Stimulated activated effector memory CD8-positive, alpha-beta T cell treated with anti-CD3 and anti-CD28 coated beads, Interleukin-12 subunit alpha, Interleukin-12 subunit beta, amount 100 ng/mL, for 72 hours (primary cell): ENCODE measurements around the gene EXT2.

Experiments
- ATAC-seq: fragments of 150-1000 bp; cut with Tn5 transposase; 2 replicates; pipeline ENCODE4 v1.10.0; 2021
- DNase-seq, 2 donors: peaks; one replicate each; pipeline ENCODE4 v3.0.0; 2021 to 2022; ENCODE audit warnings: low spot score in 2 of 2
- H3K27ac Mint-ChIP-seq: one replicate; pipeline ENCODE4 v1.8.0; 2022; ENCODE audit warnings: mild to moderate bottlenecking, mixed read lengths
- H3K36me3 Mint-ChIP-seq: one replicate; pipeline ENCODE4 v1.8.0; 2022; ENCODE audit warnings: mild to moderate bottlenecking, mixed read lengths
- H3K4me1 Mint-ChIP-seq: one replicate; pipeline ENCODE4 v1.8.0; 2022; ENCODE audit warnings: mixed read lengths
- H3K4me3 Mint-ChIP-seq: one replicate; pipeline ENCODE4 v1.8.0; 2022; ENCODE audit warnings: mild to moderate bottlenecking, mixed read lengths
- H3K9me3 Mint-ChIP-seq: one replicate; pipeline ENCODE4 v1.8.0; 2022; ENCODE audit warnings: mixed read lengths

EXT2 gene

DNA sequence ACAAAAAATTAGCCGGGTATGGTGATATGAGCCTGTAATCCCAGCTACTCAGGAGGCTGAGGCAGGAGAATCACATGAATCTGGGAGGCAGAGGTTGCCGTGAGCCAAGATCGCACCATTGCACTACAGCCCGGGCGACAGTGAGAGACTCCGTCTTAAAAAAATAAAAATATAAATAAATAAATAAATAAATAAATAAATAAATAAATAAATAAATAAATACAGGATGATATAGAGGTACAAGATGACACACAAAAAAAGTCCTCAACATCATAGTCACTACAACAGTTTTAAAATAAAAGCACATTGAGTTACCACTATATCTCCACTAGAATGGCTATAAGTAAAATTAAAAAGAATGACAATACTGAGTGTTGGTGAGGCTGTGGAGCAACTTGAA is 116.7 kb downstream of the EXT2 start:
- H3K4me1 Mint-ChIP-seq: peaks cover 6% of the 10 kb centered on the region
- H3K4me3 Mint-ChIP-seq: no peak overlapping the region
- DNase-seq (no peak), ATAC-seq (no peak)
- H3K9me3 Mint-ChIP-seq: peaks cover 8% of the 10 kb centered on the region
- no peak overlapping the region for H3K27ac Mint-ChIP-seq
- peaks cover 10% of the 10 kb centered on the region for H3K36me3 Mint-ChIP-seq

DNA sequence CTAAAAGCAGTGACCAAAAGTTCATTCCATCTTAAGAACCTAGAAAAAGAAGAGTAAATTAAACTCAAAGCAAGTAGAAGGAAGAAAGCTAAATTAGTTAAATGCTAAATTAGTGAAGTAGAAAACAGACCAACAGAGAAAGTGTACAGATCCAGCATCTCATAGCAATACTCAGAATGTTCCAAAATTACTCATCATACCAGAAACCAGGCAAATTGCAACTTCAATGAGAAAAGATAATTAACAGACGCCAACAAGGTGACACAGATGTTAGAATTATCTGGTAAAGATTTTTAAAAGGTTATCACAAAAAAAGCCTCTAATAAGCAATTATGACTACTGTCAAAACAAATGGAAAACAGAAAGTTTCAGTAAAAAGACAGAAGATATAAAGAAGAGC is 117.7 kb downstream of the EXT2 start:
- Mint-ChIP-seq H3K9me3 (peaks cover 8% of the 10 kb centered on the region), H3K36me3 (peaks cover 10% of the 10 kb centered on the region), H3K27ac (no peak overlapping the region), H3K4me3 (no peak overlapping the region), H3K4me1 (peaks cover 6% of the 10 kb centered on the region)
- ATAC-seq: peak; percentile 40
- no peak for DNase-seq

DNA sequence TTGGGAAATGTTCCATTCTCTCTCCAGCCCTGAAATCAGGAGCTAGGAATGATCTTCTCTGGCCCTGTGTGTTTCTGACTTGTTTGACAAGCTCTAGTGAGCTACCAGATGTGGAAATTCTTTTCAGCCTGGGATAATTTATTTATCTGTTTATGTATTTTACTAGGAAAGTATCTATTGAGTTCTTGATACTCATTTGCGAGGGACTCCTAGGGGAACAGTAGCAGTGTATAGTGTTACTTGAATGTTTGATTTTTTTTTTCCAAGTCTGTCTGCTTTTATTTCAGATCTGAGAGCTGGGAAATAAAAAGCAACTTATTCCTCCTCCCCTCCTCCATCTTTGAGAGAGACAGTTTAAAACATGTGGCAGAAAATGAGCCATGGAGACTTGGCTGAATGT is 122.0 kb downstream of the EXT2 start:
- peaks cover 5% of the 10 kb centered on the region for H3K36me3 Mint-ChIP-seq
- H3K4me1 Mint-ChIP-seq: peaks cover 8% of the 10 kb centered on the region
- no peak for ATAC-seq
- H3K27ac Mint-ChIP-seq: no peak overlapping the region
- no peaks in the 10 kb centered on the region for H3K9me3 Mint-ChIP-seq
- no peak for DNase-seq
- no peak overlapping the region for H3K4me3 Mint-ChIP-seq

DNA sequence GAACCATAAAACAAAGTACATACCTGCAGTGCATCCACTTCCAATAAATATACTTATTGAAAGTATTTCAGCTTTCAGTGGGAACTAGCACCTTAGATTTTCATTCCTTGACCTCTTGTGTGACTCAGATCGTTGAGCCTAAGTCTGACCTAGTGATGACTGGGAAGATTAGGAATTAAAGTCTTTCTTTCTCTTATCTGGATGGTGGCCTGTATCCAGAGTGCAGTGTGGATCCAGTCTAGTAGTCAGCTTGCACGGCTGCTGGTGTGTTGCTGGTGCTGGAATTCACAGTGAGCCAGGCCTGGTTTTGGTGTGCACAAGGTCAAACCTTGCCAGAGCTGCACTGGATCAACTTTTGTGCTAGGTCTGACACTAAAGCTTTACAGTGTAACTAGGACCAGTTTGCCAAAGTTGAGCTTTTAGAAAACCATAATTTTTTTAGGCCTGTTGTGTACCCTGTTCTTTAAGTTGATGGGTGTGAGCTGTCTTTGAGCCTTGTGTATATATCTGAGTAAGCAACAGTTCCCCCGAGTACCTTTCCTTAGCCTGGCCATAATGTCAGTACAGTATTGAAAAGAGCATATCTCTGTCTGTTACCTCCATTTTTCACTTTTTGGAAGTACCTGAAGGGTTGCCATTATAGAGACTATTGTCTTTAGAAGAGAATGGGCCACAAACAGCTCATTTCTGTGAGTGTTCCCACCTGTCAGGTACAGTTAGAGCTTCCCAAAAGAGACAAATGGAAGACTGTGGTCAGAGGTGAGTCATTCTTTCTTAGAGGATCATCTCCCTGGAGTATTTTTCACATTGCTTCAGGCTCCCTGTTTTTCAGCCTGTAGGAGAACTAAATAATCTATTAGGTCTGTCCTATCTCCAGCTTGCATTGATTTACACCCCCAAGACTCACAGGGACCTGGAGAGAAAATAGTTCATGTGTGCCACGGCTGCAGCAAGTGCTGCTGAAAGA is 124.6 kb downstream of the EXT2 start:
- no peak for DNase-seq
- H3K9me3 Mint-ChIP-seq: no peaks in the 10 kb centered on the region
- no peak overlapping the region for H3K27ac Mint-ChIP-seq
- no peak overlapping the region for H3K4me3 Mint-ChIP-seq
- no peak for ATAC-seq
- peaks cover 9% of the 10 kb centered on the region for H3K36me3 Mint-ChIP-seq
- H3K4me1 Mint-ChIP-seq: peaks cover 11% of the 10 kb centered on the region

DNA sequence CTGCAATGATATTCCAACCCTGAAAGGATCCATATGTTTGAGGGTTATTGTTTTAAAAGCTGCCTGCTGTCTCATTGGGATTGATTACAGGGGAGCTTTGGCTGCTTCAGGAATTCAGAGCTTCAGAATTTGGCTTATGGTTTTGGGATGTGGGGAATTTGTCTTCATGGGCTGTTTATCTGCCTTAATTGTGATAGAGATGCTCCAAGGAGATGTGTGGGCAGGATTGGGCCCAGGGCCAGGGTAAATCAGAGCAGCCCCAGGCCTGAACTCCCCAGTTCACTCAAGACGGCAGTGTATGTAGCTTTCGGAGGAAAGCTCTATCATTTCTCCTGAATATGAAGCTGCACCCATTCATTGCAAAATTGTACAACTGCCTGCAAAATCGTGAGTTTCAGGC is 126.0 kb downstream of the EXT2 start:
- no peak for DNase-seq
- Mint-ChIP-seq H3K36me3 (peaks cover 11% of the 10 kb centered on the region), H3K4me3 (no peak overlapping the region), H3K4me1 (peaks cover 13% of the 10 kb centered on the region), H3K27ac (no peak overlapping the region), H3K9me3 (no peaks in the 10 kb centered on the region)
- ATAC-seq: no peak

DNA sequence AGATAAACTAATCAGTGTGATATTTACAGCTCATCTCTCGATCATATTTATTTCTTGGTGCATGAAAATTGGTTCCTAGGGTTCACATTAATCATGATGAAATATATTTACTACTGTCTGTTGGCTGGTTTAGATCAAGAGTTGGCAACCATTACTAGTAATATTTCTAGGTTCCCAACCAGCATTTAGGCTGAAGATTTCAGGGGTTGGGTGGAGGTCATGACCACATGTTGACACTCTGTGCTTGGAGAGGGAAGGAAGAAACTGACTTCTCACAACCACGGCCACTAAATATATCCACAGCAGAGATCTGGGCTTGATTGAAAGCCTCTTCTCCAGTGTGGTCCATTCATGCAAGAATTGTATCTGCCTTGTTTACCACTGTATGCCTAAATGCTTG is 126.5 kb downstream of the EXT2 start:
- ATAC-seq (no peak), DNase-seq (no peak)
- H3K4me1 Mint-ChIP-seq: peaks cover 16% of the 10 kb centered on the region
- H3K27ac Mint-ChIP-seq: no peak overlapping the region
- H3K36me3 Mint-ChIP-seq: peaks cover 11% of the 10 kb centered on the region
- no peak overlapping the region for H3K4me3 Mint-ChIP-seq
- no peaks in the 10 kb centered on the region for H3K9me3 Mint-ChIP-seq

DNA sequence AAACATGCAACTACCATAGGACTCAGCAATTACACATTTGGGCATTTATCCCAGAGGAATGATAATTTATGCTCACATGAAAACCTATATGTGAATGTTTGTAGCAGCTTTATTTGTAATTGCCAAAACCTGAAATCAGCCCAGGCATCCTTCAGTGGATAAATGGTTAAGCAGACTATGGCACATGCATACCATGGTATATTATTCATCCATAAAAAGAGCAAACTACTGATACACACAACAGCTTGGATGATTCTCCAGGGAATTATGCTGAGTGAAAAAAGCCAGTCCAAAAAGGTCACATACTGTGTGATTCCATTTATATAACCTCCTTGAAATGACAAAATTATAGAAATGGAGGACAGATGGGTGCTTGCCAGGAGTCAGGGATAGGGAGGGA is 127.8 kb downstream of the EXT2 start:
- Mint-ChIP-seq H3K9me3 (no peaks in the 10 kb centered on the region), H3K4me1 (peaks cover 23% of the 10 kb centered on the region), H3K27ac (no peak overlapping the region), H3K4me3 (no peak overlapping the region), H3K36me3 (peaks cover 8% of the 10 kb centered on the region)
- ATAC-seq: no peak
- DNase-seq: no peak

DNA sequence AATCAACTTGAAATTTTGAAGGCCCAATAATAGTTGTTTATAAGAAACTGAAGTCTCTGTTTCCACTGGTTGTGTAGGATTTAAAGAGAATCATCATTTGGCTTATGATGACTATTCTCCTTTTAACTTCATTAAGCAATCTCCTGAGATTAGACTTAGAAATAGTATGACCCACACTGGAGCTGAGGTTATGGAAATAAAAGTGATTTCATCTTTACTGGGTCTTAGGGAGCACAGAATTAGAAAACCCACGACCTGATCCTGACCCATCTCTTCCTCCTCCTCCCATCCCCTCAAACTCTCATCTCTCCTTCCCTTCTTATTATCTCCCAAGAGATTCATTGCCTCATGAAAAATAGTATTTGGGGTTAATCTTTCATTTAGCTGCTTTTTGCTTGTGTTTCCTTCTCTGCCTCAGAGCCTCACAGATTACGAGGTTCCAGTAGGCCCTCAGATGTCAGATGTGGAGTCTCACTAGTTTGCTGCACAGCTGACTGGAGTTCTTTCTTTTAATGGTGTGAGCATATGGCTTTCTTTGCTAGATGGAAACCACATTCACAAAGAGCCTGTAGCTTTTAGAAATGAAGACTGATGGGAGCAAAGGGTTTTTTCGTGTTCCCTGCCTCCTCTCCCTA is 129.5 kb downstream of the EXT2 start:
- peaks cover 23% of the 10 kb centered on the region for H3K4me1 Mint-ChIP-seq
- peak overlapping the region; percentile 73 for H3K27ac Mint-ChIP-seq
- H3K36me3 Mint-ChIP-seq: peaks cover 6% of the 10 kb centered on the region
- ATAC-seq (no peak), DNase-seq (no peak)
- no peaks in the 10 kb centered on the region for H3K9me3 Mint-ChIP-seq
- no peak overlapping the region for H3K4me3 Mint-ChIP-seq

DNA sequence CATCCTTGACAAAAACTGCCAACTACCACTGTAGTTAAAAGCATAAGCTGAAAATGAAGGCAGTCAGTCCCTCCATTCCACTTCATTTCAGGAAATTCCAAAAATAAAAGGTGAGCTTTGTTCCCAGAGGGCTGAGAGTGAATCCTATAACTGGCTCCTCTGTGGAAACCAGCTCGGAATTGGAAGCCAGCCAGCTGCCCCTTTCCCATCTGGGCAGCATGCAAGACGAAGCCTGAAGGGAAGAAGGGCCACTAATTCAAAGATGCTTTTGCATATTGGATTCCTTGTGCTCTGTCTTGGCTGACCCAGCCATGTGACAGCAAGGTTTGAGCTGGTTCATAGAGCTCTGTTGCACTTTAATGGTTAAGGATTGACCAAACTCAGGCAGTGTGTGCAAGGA is 131.0 kb downstream of the EXT2 start:
- H3K4me1 Mint-ChIP-seq: peaks cover 18% of the 10 kb centered on the region
- H3K4me3 Mint-ChIP-seq: no peak overlapping the region
- H3K27ac Mint-ChIP-seq: no peak overlapping the region
- H3K36me3 Mint-ChIP-seq: peaks cover 6% of the 10 kb centered on the region
- no peaks in the 10 kb centered on the region for H3K9me3 Mint-ChIP-seq
- ATAC-seq (no peak), DNase-seq (no peak)

DNA sequence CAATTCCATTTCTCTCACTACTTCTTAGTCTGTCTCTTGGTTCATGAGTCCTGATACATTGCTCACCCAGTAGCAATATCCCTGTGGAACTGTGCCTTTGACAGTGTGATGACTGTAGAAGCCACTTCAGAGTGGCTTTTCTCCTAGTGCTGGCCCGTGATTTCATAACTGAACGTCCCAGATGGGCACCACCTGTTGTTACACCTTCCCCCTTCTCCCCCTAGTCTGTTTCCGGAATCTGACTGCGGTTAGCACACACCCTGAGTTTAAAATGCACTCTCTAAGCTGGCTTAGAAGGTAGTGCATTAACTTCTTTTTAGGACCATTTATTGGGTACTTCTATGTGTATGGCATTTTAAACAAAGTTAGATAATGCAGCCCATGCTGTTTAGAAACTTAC is 131.5 kb downstream of the EXT2 start:
- DNase-seq: no peak
- Mint-ChIP-seq H3K9me3 (no peaks in the 10 kb centered on the region), H3K4me3 (no peak overlapping the region), H3K4me1 (peaks cover 15% of the 10 kb centered on the region), H3K36me3 (peaks cover 6% of the 10 kb centered on the region), H3K27ac (no peak overlapping the region)
- ATAC-seq: no peak

DNA sequence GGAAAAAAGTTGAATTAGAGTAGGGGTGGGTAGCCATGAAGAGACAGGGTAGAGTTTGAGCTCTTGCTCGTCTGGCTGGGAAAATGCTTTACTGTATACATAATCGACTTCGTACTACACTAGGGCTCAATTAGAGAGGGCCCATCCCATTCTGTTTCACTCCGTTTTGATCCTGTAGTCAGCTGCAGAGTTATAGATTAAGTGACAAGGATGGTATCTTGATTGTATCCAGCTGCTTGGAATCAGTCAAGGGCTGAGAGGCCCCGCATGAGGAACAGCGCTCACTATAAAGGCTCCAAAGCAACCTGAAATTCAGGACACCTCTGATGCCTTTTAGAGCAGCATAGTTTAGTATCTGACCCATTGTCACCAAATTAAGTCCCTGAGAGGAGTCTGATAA is 132.9 kb downstream of the EXT2 start:
- no peak for ATAC-seq
- H3K9me3 Mint-ChIP-seq: no peaks in the 10 kb centered on the region
- H3K27ac Mint-ChIP-seq: no peak overlapping the region
- H3K4me3 Mint-ChIP-seq: no peak overlapping the region
- peaks cover 15% of the 10 kb centered on the region for H3K4me1 Mint-ChIP-seq
- DNase-seq: no peak
- peaks cover 6% of the 10 kb centered on the region for H3K36me3 Mint-ChIP-seq

DNA sequence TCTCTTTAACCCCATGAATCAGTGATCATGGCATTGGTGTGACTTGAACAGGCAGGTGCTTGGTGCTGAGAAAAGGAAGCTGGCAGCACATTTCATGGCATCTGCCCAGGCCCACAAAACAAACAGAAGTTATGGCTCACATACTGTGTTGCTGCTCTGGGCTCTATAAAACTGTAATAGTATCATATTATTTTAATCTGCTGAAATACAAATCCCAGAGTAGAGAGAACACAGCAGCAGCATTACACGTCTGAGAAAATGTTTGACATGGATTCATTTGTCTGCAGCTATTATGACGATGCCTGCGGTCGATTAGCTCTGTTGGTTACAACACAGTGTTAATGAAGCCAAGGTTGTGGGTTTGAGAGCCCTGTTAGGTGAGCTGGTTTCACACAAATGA is 133.6 kb downstream of the EXT2 start:
- H3K4me1 Mint-ChIP-seq: peaks cover 15% of the 10 kb centered on the region
- H3K36me3 Mint-ChIP-seq: peaks cover 6% of the 10 kb centered on the region
- H3K4me3 Mint-ChIP-seq: no peak overlapping the region
- H3K9me3 Mint-ChIP-seq: no peaks in the 10 kb centered on the region
- H3K27ac Mint-ChIP-seq: no peak overlapping the region
- DNase-seq (no peak), ATAC-seq (no peak)

DNA sequence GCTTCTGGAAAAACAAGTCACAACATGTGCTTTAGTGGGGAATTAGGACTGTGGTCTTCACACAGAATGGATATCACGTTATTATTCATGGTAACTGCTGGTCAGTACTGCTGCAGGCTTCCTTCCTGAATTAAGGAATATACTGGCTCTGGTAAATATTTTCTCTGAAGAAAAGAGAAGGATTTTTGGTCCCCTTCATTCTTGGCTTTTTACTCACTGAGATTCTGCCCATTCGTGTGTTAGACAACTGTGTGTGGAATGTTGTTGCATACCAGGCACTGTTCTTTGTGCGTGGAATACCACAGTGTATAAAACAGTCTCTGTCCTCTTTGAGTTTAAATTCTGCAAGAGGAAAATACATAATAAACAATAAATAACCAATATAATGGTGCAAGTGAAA is 134.1 kb downstream of the EXT2 start:
- Mint-ChIP-seq H3K4me3 (no peak overlapping the region), H3K4me1 (peaks cover 15% of the 10 kb centered on the region), H3K36me3 (peaks cover 7% of the 10 kb centered on the region), H3K27ac (no peak overlapping the region), H3K9me3 (no peaks in the 10 kb centered on the region)
- DNase-seq (no peak), ATAC-seq (no peak)

DNA sequence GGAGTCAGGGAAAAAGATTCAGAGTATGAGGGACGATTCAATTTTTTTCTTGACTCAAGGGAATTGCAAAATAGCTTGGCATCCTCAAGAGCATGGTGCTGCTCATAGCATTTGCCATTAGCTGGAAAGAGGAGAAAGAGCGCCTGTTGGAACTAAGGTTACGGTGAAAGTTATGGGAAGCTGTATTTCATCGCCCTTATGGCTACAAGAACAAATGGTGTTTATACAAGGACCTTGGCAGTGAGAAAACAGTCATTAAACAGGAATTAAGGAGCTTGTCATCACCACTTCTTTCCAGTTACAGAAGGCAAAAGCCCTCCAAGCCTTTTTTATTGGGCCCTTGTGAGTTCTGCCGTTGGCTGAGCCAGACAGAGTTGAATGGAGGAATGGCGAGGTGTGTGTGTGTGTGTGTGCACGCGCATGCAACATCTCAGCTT is 140.3 kb downstream of the EXT2 start:
- H3K9me3 Mint-ChIP-seq: no peaks in the 10 kb centered on the region
- no peaks in the 10 kb centered on the region for H3K4me1 Mint-ChIP-seq
- H3K27ac Mint-ChIP-seq: no peak overlapping the region
- no peak for ATAC-seq
- H3K36me3 Mint-ChIP-seq: peaks cover 19% of the 10 kb centered on the region
- no peak overlapping the region for H3K4me3 Mint-ChIP-seq
- DNase-seq: no peak

DNA sequence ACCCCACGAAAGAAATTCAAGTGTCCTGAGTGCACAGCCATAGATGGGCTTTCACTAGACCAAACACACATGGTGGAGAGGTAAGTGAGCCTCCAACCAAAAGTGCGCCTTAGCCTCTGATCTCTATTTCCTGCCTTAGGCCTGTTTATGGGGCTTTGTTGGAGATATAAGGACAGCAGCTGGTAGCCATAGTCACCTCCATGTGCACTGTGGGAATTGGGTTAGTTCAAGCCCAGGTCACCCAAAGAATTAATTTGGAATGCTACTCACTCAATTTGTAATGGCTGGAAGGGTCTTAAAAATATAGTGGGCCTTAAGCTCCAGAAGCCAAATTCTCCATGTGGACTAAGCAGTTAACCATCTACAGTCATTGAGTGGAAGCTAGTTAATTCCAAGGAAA is 140.8 kb downstream of the EXT2 start:
- H3K36me3 Mint-ChIP-seq: peaks cover 19% of the 10 kb centered on the region

DNA sequence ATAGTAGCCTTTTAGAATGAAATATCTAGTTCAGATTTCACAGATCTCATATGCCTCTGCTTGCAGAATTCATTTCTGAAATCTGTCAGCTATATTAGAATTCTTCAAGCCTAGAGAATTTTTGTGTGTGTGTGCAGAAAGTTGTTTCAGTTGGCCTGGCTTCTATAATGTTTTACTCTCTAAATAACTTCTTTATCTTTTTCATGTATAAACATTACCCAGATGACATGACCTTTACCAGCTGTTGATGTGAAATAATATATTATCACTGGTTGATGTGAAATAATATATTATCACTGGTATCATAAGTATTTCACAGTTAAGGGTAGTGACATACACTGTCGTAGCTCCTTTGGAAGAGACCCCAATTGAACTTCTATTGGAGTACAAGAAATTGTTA is 141.7 kb downstream of the EXT2 start:
- no peaks in the 10 kb centered on the region for H3K4me1 Mint-ChIP-seq
- no peak for ATAC-seq
- H3K4me3 Mint-ChIP-seq: no peak overlapping the region
- no peak for DNase-seq
- peaks cover 19% of the 10 kb centered on the region for H3K36me3 Mint-ChIP-seq
- H3K27ac Mint-ChIP-seq: no peak overlapping the region
- no peaks in the 10 kb centered on the region for H3K9me3 Mint-ChIP-seq

More for the DNA sequence above, 140.8 kb downstream of the EXT2 start:
- Mint-ChIP-seq H3K4me1 (no peaks in the 10 kb centered on the region), H3K9me3 (no peaks in the 10 kb centered on the region), H3K4me3 (no peak overlapping the region), H3K27ac (no peak overlapping the region)
- ATAC-seq (no peak), DNase-seq (no peak)
